Suprapubic skin (tissue), 4 donors: Measurements from ENCODE around the gene PYGB. TPM values are rescaled to one million over a fixed set of nuclear protein-coding genes. Genes with fewer than 3 reads are reported as not detected.

Experiments
- DNase-seq, 2 donors: peaks; one replicate each; pipeline ENCODE4 v3.0.0-alpha.2; 2019; ENCODE audit warnings: low spot score in 2 of 2
- H3K27ac ChIP-seq: fragments of 200-600 bp; sonication (generic); one replicate; pipeline ENCODE4 v1.5.1; 2019
- H3K27me3 ChIP-seq: fragments of 200-600 bp; sonication (generic); one replicate; pipeline ENCODE4 v1.5.1; 2019
- H3K36me3 ChIP-seq: fragments of 200-600 bp; sonication (generic); one replicate; pipeline ENCODE4 v1.5.1; 2019
- H3K4me1 ChIP-seq: fragments of 200-600 bp; sonication (generic); one replicate; pipeline ENCODE4 v1.5.1; 2019
- H3K4me3 ChIP-seq: fragments of 200-600 bp; sonication (generic); one replicate; pipeline ENCODE4 v1.5.1; 2019; ENCODE audit warnings: mild to moderate bottlenecking
- H3K9me3 ChIP-seq: fragments of 200-600 bp; sonication (generic); one replicate; pipeline ENCODE4 v1.5.1; 2019
- EP300 ChIP-seq: sonication (generic); formaldehyde crosslinking; IDR thresholded peaks from one replicate; pipeline ENCODE4 v1.6.1; 2017; ENCODE audit warnings: antibody characterized with exemption
- POLR2A ChIP-seq, 2 donors: fragments of 450-650 bp; IDR thresholded peaks; one replicate each; pipeline ENCODE4 v1.6.1; 2017; ENCODE audit warnings: antibody characterized with exemption in 2 of 2, mild to moderate bottlenecking in 2 of 2, moderate library complexity in 2 of 2
- POLR2AphosphoS5 ChIP-seq, 3 donors: sonication (generic); formaldehyde crosslinking; IDR thresholded peaks; one replicate each; pipeline ENCODE4 v1.6.1; 2017; ENCODE audit warnings: antibody characterized with exemption in 3 of 3
- WGBS: methylation state at CpG from one replicate; pipeline ENCODE4 v1.1.5; 2018; 5-methylcytosine and 5-hydroxymethylcytosine counted together
- total RNA-seq, 4 donors: library from RNA; depleted of rRNA; stranded (reverse); fragments of >200 nt; gene quantifications; one replicate each; pipeline ENCODE4 v1.1.0, GENCODE V29; 2016
- TF ChIP-seq, protein P1 (sequence below), 2 donors: fragments of 200-600 bp in 1 of 2; fragments of 450-650 bp in 1 of 2; sonication (generic) in 1 of 2; IDR thresholded peaks; one replicate each; pipeline ENCODE4 v1.5.1; 2016 to 2019; ENCODE audit warnings: antibody characterized with exemption in 2 of 2, mild to moderate bottlenecking in 1 of 2, moderate library complexity in 1 of 2

Gene PYGB
- total RNA-seq, 4 donors from 2014 or later, result 142 to 247 (median 198) TPM

DNA sequence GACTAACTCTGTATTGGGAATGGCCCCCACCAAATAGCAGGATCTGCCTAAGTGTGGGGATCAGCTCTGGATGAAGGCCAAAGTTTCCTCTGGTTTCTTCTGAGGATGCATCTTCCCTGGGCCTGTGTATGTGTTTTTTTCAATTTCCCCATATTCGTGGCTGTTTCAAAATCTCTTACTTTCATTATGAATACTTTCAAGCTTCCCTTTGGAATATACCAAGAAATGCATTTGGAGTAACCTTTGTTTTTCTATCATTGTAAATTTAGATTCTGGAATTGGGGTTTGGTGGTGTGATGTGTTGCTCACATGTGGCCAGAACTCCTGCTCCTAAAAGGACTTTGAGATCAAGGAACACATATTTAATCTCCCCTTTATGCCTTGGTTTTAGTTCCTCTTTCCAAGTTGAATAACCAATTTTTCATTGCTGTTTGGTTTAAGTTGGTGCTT lies 44.0 kb upstream of the PYGB start:
- H3K4me1 ChIP-seq, result peaks cover 32% of the 10 kb centered on the region
- DNase-seq, result no peak
- H3K36me3 ChIP-seq, result peaks cover 3% of the 10 kb centered on the region
- WGBS, result 54% methylated on average over 1 of the region's 1 CpG
- H3K27ac ChIP-seq, result no peak overlapping the region
- TF ChIP-seq, protein P1, sequence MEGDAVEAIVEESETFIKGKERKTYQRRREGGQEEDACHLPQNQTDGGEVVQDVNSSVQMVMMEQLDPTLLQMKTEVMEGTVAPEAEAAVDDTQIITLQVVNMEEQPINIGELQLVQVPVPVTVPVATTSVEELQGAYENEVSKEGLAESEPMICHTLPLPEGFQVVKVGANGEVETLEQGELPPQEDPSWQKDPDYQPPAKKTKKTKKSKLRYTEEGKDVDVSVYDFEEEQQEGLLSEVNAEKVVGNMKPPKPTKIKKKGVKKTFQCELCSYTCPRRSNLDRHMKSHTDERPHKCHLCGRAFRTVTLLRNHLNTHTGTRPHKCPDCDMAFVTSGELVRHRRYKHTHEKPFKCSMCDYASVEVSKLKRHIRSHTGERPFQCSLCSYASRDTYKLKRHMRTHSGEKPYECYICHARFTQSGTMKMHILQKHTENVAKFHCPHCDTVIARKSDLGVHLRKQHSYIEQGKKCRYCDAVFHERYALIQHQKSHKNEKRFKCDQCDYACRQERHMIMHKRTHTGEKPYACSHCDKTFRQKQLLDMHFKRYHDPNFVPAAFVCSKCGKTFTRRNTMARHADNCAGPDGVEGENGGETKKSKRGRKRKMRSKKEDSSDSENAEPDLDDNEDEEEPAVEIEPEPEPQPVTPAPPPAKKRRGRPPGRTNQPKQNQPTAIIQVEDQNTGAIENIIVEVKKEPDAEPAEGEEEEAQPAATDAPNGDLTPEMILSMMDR (IDR thresholded peaks at IDR 0.05), result no peak
- no peaks in the 10 kb centered on the region for H3K9me3 ChIP-seq
- H3K4me3 ChIP-seq, result no peak overlapping the region
- no peaks in the 10 kb centered on the region for H3K27me3 ChIP-seq

GRCh38 chr20:25204550-25205276 lies 43.2 kb upstream of the PYGB start:
- no peak overlapping the region for H3K4me3 ChIP-seq
- peak in 1 of 2 donors; percentile 56 for DNase-seq
- 85% methylated on average over 9 of the region's 9 CpGs for WGBS
- no peaks in the 10 kb centered on the region for H3K27me3 ChIP-seq
- H3K36me3 ChIP-seq, result peaks cover 6% of the 10 kb centered on the region
- H3K27ac ChIP-seq, result peak overlapping the region; percentile 64
- no peaks in the 10 kb centered on the region for H3K9me3 ChIP-seq
- TF ChIP-seq EP300 (no peak), POLR2A (IDR thresholded peaks at IDR 0.05) (no peak), POLR2AphosphoS5 (IDR thresholded peaks at IDR 0.05) (no peak)
- TF ChIP-seq, protein P1 (IDR thresholded peaks at IDR 0.05), result no peak
- peaks cover 25% of the 10 kb centered on the region for H3K4me1 ChIP-seq

DNA sequence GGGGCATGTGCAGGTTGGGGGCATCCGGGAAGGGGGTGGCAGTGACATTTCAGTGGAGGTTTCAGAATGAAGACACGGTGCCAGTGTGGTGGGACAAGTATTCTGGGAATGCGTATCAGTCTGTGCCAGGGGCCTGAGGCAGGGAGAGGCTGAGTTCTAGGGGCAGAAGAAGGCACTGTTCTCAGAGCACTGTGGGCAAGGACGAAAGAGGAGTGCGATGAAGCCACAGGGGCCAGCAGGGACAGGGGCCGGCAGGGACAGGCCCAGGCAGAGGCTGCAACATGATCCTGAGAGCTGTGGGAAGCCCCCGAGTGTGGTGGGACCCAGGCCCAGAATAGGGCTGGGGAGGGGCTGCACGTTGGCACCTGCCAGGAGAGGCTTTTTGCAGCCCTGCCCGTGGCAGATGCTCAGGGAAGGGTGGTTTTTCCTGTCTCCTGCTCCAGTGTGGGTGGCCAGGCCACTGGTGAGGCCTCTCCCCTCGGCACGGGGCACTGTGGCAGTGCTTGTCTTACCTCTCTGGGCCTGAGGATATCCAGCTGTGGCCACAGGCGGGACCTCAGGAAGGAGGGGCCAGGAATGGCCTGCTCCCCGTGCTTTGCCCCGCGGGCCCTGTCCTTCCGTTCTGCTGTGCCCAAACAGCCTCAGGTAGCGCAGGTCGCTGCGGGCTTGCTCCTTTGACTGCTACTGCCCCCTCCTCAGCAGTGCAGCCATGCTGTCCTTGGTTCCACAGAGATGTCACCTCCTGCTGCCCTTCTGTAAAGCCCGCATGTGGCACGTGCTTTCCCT lies 42.4 kb upstream of the PYGB start:
- WGBS, result 61% methylated on average over 20 of the region's 21 CpGs
- Histone ChIP-seq H3K36me3 (peaks cover 13% of the 10 kb centered on the region), H3K4me3 (no peak overlapping the region), H3K9me3 (no peaks in the 10 kb centered on the region), H3K27me3 (no peaks in the 10 kb centered on the region), H3K27ac (peak overlapping the region; percentile 64), H3K4me1 (peaks cover 20% of the 10 kb centered on the region)
- TF ChIP-seq POLR2AphosphoS5 (IDR thresholded peaks at IDR 0.05) (no peak), POLR2A (IDR thresholded peaks at IDR 0.05) (no peak), EP300 (no peak)
- TF ChIP-seq, protein P1 (IDR thresholded peaks at IDR 0.05), result no peak
- peak in 1 of 2 donors; percentile 51 for DNase-seq

DNA sequence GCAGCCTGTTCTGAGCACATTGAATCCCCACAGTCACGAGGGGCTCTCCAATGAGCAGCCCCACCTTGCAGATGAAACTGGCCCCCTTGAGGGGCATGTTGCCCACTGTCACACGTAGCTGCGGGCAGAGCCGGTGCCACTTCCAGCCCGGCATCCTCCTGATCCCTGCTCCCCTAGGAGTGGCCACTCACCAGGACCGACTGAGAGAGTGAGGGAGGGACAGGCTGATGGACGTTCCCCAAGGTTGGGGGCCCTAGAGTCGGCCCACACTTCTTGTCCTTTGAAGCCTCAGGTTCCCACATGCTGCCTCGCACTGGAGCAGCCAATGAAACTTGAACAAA lies 41.9 kb upstream of the PYGB start:
- H3K36me3 ChIP-seq, result peaks cover 17% of the 10 kb centered on the region
- H3K4me3 ChIP-seq, result no peak overlapping the region
- H3K27me3 ChIP-seq, result no peaks in the 10 kb centered on the region
- peaks cover 20% of the 10 kb centered on the region for H3K4me1 ChIP-seq
- H3K27ac ChIP-seq, result peak overlapping the region; percentile 64
- WGBS, result 90% methylated on average over 6 of the region's 9 CpGs
- H3K9me3 ChIP-seq, result no peaks in the 10 kb centered on the region
- no peak for DNase-seq
- TF ChIP-seq, protein P1 (IDR thresholded peaks at IDR 0.05), result no peak
- TF ChIP-seq POLR2AphosphoS5 (IDR thresholded peaks at IDR 0.05), result no peak
- no peak for TF ChIP-seq EP300
- TF ChIP-seq POLR2A (IDR thresholded peaks at IDR 0.05), result no peak

GRCh38 chr20:25206548-25206947 lies 41.3 kb upstream of the PYGB start:
- no peaks in the 10 kb centered on the region for H3K9me3 ChIP-seq

More at GRCh38 chr20:25206548-25206947, 41.3 kb upstream of the PYGB start:
- Histone ChIP-seq H3K27me3 (no peaks in the 10 kb centered on the region), H3K27ac (no peak overlapping the region), H3K36me3 (peaks cover 21% of the 10 kb centered on the region), H3K4me1 (peaks cover 20% of the 10 kb centered on the region), H3K4me3 (no peak overlapping the region)
- 95% methylated on average over 8 of the region's 8 CpGs for WGBS
- TF ChIP-seq POLR2AphosphoS5 (IDR thresholded peaks at IDR 0.05) (no peak), POLR2A (IDR thresholded peaks at IDR 0.05) (no peak)
- DNase-seq, result no peak
